Neural progenitor cell (in vitro differentiated cells): Measurements from ENCODE around the gene MLN. TPM values are rescaled to one million over a fixed set of nuclear protein-coding genes. Genes with fewer than 3 reads are reported as not detected.

Experiments
- DNase-seq: peaks from one replicate; pipeline ENCODE4 v3.0.0-alpha.2; 2016; ENCODE audit warnings: low spot score
- H2AFZ ChIP-seq: fragments of 200-600 bp; sonication (generic); replicated peaks from 2 replicates; pipeline ENCODE4 v1.6.1; 2016; ENCODE audit warnings: antibody characterized with exemption
- H3F3A ChIP-seq: fragments of 200-600 bp; sonication (generic); 2 replicates; pipeline ENCODE4 v1.6.1; 2016; ENCODE audit warnings: antibody characterized with exemption, low read depth
- H3K27ac ChIP-seq: fragments of 200-600 bp; sonication (generic); 2 replicates; pipeline ENCODE4 v1.5.1; 2016; ENCODE audit warnings: mild to moderate bottlenecking
- H3K27me3 ChIP-seq: fragments of 200-600 bp; sonication (generic); 2 replicates; pipeline ENCODE4 v1.6.1; 2016; ENCODE audit warnings: mild to moderate bottlenecking, moderate library complexity
- H3K36me3 ChIP-seq: fragments of 200-600 bp; sonication (generic); 2 replicates; pipeline ENCODE4 v1.5.1; 2016
- H3K4me1 ChIP-seq: fragments of 200-600 bp; sonication (generic); 2 replicates; pipeline ENCODE4 v1.6.1; 2016; ENCODE audit warnings: mixed run types
- H3K4me2 ChIP-seq: fragments of 200-600 bp; sonication (generic); 2 replicates; pipeline ENCODE4 v1.6.1; 2016
- H3K4me3 ChIP-seq: fragments of 200-600 bp; sonication (generic); 2 replicates; pipeline ENCODE4 v1.5.1; 2016
- H3K79me2 ChIP-seq: fragments of 200-600 bp; sonication (generic); 2 replicates; pipeline ENCODE4 v1.6.1; 2016; ENCODE audit warnings: low read depth
- H3K9ac ChIP-seq: fragments of 200-600 bp; sonication (generic); 2 replicates; pipeline ENCODE4 v1.6.1; 2016
- H3K9me3 ChIP-seq: fragments of 200-600 bp; sonication (generic); 2 replicates; pipeline ENCODE4 v1.5.1; 2016; ENCODE audit warnings: low read depth
- H4K20me1 ChIP-seq: fragments of 200-600 bp; sonication (generic); 2 replicates; pipeline ENCODE4 v1.6.1; 2016; ENCODE audit warnings: low read depth
- H3K27ac Mint-ChIP-seq: 3 replicates; pipeline ENCODE4 v1.8.0; 2021; ENCODE audit warnings: mixed read lengths
- H3K27me3 Mint-ChIP-seq: 2 replicates; pipeline ENCODE4 v1.8.0; 2022; ENCODE audit warnings: low read depth, mild to moderate bottlenecking, inconsistent platforms, moderate library complexity, mixed read lengths; ENCODE audit not compliant: insufficient read depth
- H3K36me3 Mint-ChIP-seq: 3 replicates; pipeline ENCODE4 v1.8.0; 2021; ENCODE audit warnings: mixed read lengths
- H3K4me1 Mint-ChIP-seq: 3 replicates; pipeline ENCODE4 v1.8.0; 2021; ENCODE audit warnings: mixed read lengths
- H3K4me3 Mint-ChIP-seq: 3 replicates; pipeline ENCODE4 v1.8.0; 2021; ENCODE audit warnings: mild to moderate bottlenecking, moderate library complexity, mixed read lengths
- H3K9me3 Mint-ChIP-seq: 3 replicates; pipeline ENCODE4 v1.8.0; 2020; ENCODE audit warnings: mixed read lengths
- CTCF ChIP-seq: fragments of 200-600 bp; sonication (generic); IDR thresholded peaks from 2 replicates; pipeline ENCODE4 v1.5.1; 2017; ENCODE audit warnings: antibody characterized with exemption, mild to moderate bottlenecking
- EZH2 ChIP-seq: fragments of 200-600 bp; sonication (generic); IDR thresholded peaks from 2 replicates; pipeline ENCODE4 v1.6.1; 2017; ENCODE audit warnings: antibody characterized with exemption, mild to moderate bottlenecking, moderate library complexity
- EZH2phosphoT487 ChIP-seq: fragments of 200-600 bp; sonication (generic); IDR thresholded peaks from 2 replicates; pipeline ENCODE4 v1.6.1; 2017; ENCODE audit warnings: antibody characterized with exemption
- total RNA-seq: library from RNA; depleted of rRNA; stranded (reverse); fragments of >200 nt; gene quantifications from 2 replicates; pipeline ENCODE4 v1.2.3, GENCODE V29; 2015; ENCODE audit warnings: low replicate concordance

MLN gene
- total RNA-seq, 1 donor from 2014 or later, result not detected

- H3K36me3 ChIP-seq, result no peaks in the 10 kb centered on the region
- H3K4me1 ChIP-seq, result peaks cover 47% of the 10 kb centered on the region
- H4K20me1 ChIP-seq, result no peaks in the 10 kb centered on the region
- no peaks in the 10 kb centered on the region for H3K79me2 ChIP-seq
- no peak overlapping the region for H3K27ac ChIP-seq
- Mint-ChIP-seq H3K27ac (peak overlapping the region; percentile 36), H3K27me3 (peaks cover 8% of the 10 kb centered on the region), H3K4me3 (no peak overlapping the region), H3K9me3 (no peaks in the 10 kb centered on the region), H3K36me3 (no peaks in the 10 kb centered on the region), H3K4me1 (peaks cover 56% of the 10 kb centered on the region)
- H3K27me3 ChIP-seq, result no peaks in the 10 kb centered on the region
- peaks cover 22% of the 10 kb centered on the region for H3F3A ChIP-seq
- DNase-seq, result peak; percentile 63
- TF ChIP-seq EZH2 (no peak), EZH2phosphoT487 (no peak), CTCF (no peak)
- H3K4me3 ChIP-seq, result no peak overlapping the region
- peak overlapping the region; percentile 46 for H3K4me2 ChIP-seq
- peak overlapping the region; percentile 9 for H2AFZ ChIP-seq
- H3K9ac ChIP-seq, result no peak overlapping the region
- H3K9me3 ChIP-seq, result no peaks in the 10 kb centered on the region
Observed at GRCh38 chr6:33802186-33802958, 1.4 kb downstream of the MLN start.

GRCh38 chr6:33801611-33802010 lies 2.2 kb downstream of the MLN start:
- no peak for TF ChIP-seq EZH2
- no peak for TF ChIP-seq EZH2phosphoT487
- TF ChIP-seq CTCF, result no peak
- H3K36me3 ChIP-seq, result no peaks in the 10 kb centered on the region
- H3K4me1 Mint-ChIP-seq, result peaks cover 56% of the 10 kb centered on the region
- peaks cover 6% of the 10 kb centered on the region for H3K27me3 Mint-ChIP-seq
- peaks cover 23% of the 10 kb centered on the region for H3F3A ChIP-seq
- H3K4me1 ChIP-seq, result peaks cover 52% of the 10 kb centered on the region
- no peak overlapping the region for H3K9ac ChIP-seq
- no peaks in the 10 kb centered on the region for H3K79me2 ChIP-seq
- H3K36me3 Mint-ChIP-seq, result no peaks in the 10 kb centered on the region
- no peaks in the 10 kb centered on the region for H4K20me1 ChIP-seq
- no peak overlapping the region for H3K4me3 Mint-ChIP-seq
- no peak for DNase-seq
- no peak overlapping the region for H3K27ac Mint-ChIP-seq
- H3K27ac ChIP-seq, result no peak overlapping the region
- no peaks in the 10 kb centered on the region for H3K9me3 ChIP-seq
- H3K9me3 Mint-ChIP-seq, result no peaks in the 10 kb centered on the region
- H3K27me3 ChIP-seq, result no peaks in the 10 kb centered on the region
- H2AFZ ChIP-seq, result no peak overlapping the region
- no peak overlapping the region for H3K4me3 ChIP-seq
- no peak overlapping the region for H3K4me2 ChIP-seq

GRCh38 chr6:33800248-33800969 lies 3.4 kb downstream of the MLN start:
- Histone ChIP-seq H4K20me1 (no peaks in the 10 kb centered on the region), H3K36me3 (no peaks in the 10 kb centered on the region), H3K79me2 (no peaks in the 10 kb centered on the region), H3K4me3 (no peak overlapping the region), H3K27ac (no peak overlapping the region), H3K4me2 (no peak overlapping the region), H3K9me3 (no peaks in the 10 kb centered on the region), H3K9ac (no peak overlapping the region), H3K4me1 (peaks cover 58% of the 10 kb centered on the region), H3F3A (peaks cover 23% of the 10 kb centered on the region), H3K27me3 (no peaks in the 10 kb centered on the region), H2AFZ (no peak overlapping the region)
- Mint-ChIP-seq H3K27ac (no peak overlapping the region), H3K4me3 (no peak overlapping the region), H3K36me3 (no peaks in the 10 kb centered on the region), H3K4me1 (peaks cover 54% of the 10 kb centered on the region), H3K27me3 (peaks cover 6% of the 10 kb centered on the region), H3K9me3 (no peaks in the 10 kb centered on the region)
- TF ChIP-seq CTCF (no peak), EZH2 (no peak), EZH2phosphoT487 (no peak)
- DNase-seq, result no peak
